SK-MEL-5 (cell line): Measurements from ENCODE around the gene MMADHC. TPM values are rescaled to one million over a fixed set of nuclear protein-coding genes. Genes with fewer than 3 reads are reported as not detected.
A peak's percentile ranks its signal among the peaks of the same experiment; 100 is the strongest.

Experiments
- DNase-seq: peaks from one replicate; pipeline ENCODE4 v3.0.0-alpha.2; 2016; ENCODE audit warnings: low read depth, low spot score
- in situ Hi-C: cut with HindIII; loops from 2 replicates; pipeline ENCODE4 v1.10.0; 2016; ENCODE audit warnings: low sequenced_read_pairs, high pct_unique_total_duplicates, low pct_unique_long_range_greater_than_20kb
- total RNA-seq: library from RNA; depleted of rRNA; stranded (reverse); fragments of >200 nt; shearing (Covaris generic); gene quantifications from 2 replicates; pipeline ENCODE4 v1.2.3, GENCODE V29; 2014

Gene MMADHC
- total RNA-seq, 1 experiment from 2014 or later, result 155 TPM

DNA sequence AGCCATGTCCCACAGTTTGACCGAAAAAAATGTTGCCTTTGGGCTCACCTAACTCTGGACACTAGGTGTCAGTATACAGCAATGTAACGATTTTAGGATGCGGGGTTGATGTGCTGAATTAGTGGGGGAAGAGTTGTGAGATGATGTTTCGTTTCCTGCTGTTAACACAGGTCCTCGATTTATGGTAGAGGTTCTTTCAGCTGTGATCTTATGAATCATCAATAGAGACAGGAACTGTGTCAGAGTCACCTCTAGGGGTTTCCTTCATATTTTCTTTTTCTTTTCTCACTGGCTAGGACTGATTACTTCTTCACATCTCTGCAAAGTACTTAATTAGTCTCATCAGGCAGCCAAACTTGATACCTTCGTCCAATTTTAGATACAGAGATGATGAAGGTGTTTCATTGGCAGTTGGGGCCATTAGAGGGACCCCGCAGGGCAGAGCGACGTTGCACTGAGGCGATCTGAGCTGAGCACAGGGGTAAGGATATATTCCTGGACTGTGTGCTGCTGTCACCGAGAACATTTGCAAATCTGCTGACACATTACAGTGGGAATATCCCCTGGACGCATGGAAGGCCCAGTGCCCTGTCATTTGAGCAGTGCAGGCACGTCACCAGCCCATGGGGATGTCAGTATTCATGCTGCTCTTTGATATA, 10.2 kb upstream of the MMADHC start:
- in situ Hi-C loops, result no loop called here

DNA sequence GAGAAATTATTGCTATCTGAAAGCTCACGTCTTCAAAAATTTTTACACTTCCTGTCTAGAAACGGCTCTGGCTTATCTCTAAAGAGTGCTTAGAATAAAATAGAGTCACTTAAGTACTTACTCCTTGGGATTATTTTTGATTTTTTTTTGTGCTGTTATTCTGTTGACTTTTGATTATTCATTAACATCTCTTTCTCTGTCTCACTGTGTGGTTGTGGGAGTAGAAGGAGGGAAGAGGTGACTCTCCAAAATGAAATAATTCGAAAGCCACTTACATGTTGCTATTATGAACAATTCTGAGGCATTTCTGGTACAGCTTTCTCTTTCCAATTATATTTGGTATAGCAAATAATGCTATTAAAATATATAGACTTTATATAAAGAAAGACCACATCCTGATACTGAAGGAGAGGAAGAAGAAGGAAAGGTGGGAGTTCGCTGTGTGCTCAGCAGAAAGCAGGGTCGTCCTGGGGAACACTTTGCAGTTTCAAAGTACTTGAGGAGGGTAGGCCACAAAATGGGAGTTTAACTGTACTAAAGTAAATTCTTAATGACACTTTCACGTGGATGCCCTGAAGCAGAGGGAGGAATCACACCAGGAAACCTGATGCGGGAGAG, 9.6 kb upstream of the MMADHC start:
- DNase-seq, result no peak
- in situ Hi-C loops, result no loop called here

More for the DNA sequence above, 10.2 kb upstream of the MMADHC start:
- peak; percentile 82 for DNase-seq

DNA sequence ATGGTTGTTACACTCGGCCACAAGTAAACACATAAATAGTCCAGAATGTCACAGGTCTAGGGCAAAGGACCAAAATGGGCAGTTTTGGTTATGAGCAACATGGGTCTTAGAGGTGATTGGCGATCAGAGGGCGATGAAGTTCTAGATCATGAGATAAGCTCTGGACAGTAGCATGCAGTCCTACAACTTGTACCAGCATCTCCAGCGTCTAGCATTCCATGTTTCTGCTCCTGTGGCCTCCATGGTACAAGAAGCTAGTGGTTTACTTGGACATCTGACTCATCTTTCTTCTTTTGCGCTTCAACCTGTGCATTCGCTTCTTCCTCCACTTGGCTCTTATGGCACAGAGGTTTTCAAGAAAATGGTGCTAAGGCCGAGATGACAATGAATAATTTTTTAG, 8.9 kb upstream of the MMADHC start:
- no peak for DNase-seq
- in situ Hi-C loops, result no loop called here

DNA sequence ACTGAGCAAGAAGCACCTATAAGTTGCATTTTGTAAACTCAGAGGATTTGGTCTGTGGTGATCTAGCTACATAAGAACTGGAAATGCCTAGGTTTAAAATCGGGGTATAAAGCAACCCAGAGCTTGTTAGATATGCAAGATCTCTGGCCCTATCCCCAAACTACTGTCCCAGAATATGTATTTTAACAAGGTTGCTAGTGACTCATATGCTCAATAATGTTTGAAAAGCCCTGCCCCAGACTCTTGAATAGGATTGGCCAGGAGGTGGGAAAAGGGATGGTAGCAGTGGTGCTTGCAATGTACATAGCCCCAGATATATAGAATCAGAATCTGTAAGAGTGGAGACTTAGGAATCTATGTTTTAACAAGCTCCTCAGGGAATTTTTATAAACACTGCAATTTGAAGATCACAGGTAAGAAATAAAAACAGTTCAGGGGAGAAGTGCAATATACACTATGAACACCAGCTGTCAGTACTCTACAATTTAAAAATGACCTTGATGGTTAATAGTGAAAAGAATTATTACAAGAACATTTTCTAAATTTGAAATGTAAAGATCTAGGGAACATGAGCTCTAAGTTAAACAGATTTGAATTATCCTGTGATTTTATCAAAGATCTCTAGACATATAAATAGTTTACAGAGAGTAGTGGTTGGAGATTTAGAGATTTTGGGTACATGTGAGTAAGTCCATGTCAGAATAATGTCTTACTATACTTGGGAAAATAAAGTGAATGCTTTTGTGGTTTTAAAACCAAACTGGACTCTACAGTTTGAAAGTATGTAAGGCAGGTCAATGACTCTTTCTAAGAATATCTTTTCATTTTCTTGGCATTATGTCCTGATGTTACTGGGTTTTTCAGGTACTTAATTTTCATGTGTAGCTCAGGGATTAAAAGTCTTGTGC, 7.7 kb upstream of the MMADHC start:
- no peak for DNase-seq

DNA sequence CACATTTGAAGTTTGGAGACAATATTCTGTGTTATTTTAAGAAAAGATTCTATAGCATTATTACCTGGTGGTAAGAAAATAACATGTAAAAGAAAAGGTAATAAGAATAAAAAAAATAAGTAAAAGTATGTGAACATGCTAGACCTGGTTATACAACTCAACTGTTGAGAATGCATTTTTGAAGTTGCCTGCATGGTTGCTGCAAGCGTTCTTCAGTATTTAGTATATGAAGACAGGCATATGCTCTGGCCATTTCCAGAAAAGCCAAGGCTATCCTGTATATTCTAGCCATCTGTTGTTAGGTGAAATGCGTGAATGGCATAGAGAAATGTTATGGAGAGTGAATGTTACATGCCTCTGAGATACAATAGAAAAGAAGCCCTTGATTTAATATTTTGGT, 6.8 kb upstream of the MMADHC start:
- no peak for DNase-seq
- in situ Hi-C loops, result no loop called here

More for the DNA sequence above, 7.7 kb upstream of the MMADHC start:
- in situ Hi-C loops, result no loop called here

DNA sequence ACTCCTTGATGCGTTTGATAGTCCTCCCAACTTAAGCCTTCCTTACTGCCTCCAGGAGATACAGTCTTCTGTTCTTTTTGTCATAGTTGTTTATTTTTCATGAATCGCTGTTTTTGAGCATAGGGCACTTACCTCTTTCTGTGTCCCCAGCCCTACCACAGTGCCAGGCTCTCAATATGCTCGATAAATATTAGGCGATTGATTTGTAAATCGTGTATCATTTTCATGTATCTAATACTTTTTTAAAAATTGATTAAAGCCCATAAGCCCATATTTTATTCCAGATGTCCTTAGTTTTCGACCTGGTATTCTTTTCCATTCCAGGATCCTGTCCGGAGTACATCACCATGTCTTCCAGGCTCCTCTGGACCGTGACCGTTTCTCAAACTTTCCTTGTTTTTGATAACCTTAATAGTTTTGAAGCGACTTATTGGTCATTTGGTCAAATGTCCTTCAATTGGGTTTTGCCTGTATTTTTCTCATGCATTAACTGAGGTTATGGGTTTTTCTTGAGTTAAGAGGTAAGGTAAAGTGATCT, 444 bp upstream of the MMADHC start:
- in situ Hi-C loops, result no loop called here
- peak; percentile 7 for DNase-seq

- no peak for DNase-seq
- in situ Hi-C loops, result no loop called here
Observed at GRCh38 chr2:149586898-149587219, 716 bp downstream of the MMADHC start.

DNA sequence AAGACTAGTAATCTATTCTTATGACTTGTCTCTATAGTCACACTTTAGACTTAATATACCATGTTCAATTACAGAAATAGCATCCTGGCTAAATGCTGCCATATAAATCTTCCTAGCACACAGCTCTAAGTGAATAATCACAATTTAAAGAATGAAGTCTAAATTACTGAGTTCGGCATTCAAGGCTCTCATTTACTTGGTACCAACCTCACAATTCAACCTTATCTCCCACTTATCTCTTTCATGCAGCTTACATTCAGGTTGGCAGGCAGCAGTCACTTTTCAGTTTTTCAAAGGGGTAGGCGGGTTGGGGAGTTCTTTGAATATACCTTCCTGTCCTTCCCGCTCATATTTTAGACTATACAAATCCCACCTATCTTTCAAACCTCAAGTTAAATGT, 1.5 kb downstream of the MMADHC start:
- in situ Hi-C loops, result no loop called here
- DNase-seq, result no peak

DNA sequence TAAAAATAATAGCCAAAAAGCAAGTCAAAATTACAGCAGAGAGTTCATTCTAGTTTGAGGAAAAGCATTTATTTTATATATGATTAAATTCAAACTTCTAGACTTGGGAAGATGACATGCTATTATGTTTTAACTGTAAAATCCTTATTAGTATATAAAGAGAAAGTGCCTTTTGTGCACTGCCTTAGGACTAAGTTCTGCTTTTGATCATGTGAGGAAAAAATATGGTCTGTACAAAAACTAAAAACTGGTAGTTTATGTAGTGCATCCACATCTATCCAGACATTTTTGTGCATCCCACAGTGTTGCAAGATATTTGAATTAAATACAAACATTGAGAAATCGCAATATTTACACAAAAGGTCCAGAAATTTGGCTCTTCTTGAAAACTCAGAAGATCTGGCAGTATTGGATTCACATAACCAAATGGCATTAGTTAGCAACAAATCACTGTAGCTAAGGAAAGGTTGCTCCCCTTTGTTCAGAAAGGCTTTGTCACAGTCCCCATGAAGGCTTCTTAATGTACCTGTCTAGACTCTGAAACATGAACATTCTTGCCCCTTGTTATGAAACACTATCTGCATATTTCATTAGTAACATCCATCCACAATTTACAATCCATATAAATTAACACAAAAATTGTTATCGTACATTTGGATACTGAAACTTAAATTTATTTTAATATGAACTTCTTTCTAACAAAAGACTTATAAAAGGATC, 2.2 kb downstream of the MMADHC start:
- in situ Hi-C loops, result no loop called here

GRCh38 chr2:149579972-149580882, 7.3 kb downstream of the MMADHC start:
- in situ Hi-C loops, result no loop called here
- DNase-seq, result no peak

More for the DNA sequence above, 2.2 kb downstream of the MMADHC start:
- no peak for DNase-seq

GRCh38 chr2:149577269-149577668, 10.3 kb downstream of the MMADHC start:
- in situ Hi-C loops, result no loop called here
- no peak for DNase-seq

DNA sequence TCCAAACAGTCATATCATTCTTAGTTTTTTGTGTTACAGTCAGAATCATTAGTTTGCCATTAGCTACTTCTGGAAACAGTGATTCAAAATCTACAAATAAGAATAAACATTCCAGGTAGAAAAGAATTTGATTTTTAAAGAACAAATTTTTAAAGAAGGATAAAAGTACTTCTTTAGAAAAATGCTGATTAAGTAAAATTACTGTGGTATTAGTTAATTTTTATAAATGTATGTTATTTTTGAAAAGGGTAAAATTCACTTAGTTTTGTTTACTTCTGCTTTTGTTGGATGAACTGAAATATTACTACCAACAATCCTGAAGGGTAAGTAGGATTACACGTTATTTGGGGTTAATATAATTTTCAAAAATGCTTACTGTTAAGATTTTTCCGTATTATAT, 11.8 kb downstream of the MMADHC start:
- in situ Hi-C loops, result no loop called here
- no peak for DNase-seq

DNA sequence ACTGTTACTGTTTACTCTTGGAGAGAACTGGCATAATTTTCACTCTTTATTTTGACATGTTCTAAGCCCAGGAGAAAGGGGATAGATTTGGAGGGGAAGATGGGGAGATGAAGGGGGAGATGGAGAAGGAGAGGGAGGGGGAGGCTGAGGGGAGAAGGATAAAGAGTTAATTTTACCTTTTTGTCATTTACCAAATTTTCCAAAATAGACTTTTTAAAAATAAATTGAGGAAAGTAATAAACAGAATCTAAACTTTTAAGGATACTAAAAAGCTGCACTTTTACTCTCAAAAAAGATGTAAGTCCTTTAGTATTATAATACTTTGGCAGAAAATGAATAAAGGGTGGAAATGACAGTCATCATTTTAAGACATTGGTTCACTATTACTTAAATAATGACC, 12.3 kb downstream of the MMADHC start:
- DNase-seq, result no peak
- in situ Hi-C loops, result no loop called here

- DNase-seq, result no peak
- in situ Hi-C loops, result no loop called here
Observed at GRCh38 chr2:149573760-149574159, 13.8 kb downstream of the MMADHC start.

- in situ Hi-C loops, result no loop called here
- no peak for DNase-seq
Observed at GRCh38 chr2:149572102-149572953, 15.2 kb downstream of the MMADHC start.

DNA sequence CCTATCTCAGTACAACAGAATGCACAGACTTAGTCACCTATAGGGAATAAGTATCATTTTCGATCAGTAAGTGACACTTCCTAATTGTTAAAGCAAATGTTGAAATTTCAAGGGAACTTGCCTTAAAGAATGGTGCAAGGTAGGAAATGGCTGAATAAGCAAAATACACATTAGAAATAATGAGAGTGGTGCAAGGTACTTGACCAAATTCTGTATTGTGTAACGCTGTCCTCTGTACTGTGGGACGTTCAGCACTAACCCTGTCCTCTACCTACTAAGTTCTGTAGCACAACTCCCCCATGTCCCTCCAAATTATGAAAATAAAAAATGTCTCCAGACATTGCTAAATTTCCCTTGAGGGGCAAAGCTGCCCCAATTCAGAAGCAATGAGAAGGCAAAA, 19.4 kb downstream of the MMADHC start:
- DNase-seq, result no peak
- in situ Hi-C loops, result no loop called here
